Dermis microvascular lymphatic vessel endothelial cell (primary cell): Measurements from ENCODE around the gene BORCS6. TPM values are rescaled to one million over a fixed set of nuclear protein-coding genes. Genes with fewer than 3 reads are reported as not detected.
"Not testable (repeated sequence)": the region's sequence is repeated elsewhere in the genome, so short reads cannot be mapped to it uniquely, and the experiment has no call there.

Experiments
- DNase-seq, 2 donors: peaks; one replicate each; pipeline versions ENCODE4 v3.0.0 to v3.0.0-alpha.2; 2010; ENCODE audit warnings: low read depth in 2 of 2
- total RNA-seq: library from RNA; depleted of rRNA; stranded (reverse); fragments of >200 nt; gene quantifications from 2 replicates; pipeline ENCODE4 v1.2.1, GENCODE V29; 2014

Gene BORCS6
- total RNA-seq = 7.8 and 10.1 TPM in 2 replicates

DNA sequence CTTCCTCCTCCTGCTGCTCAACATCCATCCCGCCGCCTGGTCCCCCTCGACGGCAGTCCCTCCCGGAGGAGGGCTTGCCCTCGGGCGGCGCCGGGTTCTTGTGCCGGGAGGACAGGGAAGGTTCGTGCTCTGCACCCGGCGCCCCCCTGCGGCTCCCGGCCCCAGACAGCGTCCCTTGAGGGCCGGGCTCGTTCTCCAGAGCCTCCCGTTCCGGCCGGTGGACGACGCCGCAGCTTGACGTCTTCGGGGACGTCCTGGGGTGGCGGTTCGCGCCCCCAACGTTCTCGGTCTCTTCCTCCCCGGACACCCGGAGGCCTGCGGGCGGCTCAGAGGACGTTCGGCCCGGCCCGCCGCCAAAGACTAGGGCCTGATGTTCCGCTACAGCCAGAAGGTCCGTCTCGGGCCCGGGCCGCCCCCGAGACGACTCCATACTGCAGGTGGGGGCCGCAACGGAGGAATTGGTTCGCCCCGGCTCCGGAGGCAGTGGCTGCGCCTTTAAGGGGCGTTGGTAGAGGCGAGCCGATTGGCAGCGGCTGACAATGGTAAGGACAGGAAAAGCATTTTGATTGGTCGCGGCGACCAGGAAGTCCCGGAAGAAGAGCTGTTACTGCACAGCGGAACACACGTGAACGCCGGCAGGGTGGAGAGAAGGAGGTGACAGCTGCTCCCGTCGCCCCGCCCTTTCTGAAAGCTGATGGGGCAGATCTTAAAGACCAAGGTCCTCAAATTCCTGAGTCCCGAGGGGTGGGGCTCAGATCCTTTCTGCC is at the start of gene BORCS6:
Gene BORCS6 (minus strand): TSS at position 470 of the 767 bp plus-strand sequence. CDS start 40 bp downstream, at position 430.
- peak; percentile 92 to 99 for DNase-seq

DNA sequence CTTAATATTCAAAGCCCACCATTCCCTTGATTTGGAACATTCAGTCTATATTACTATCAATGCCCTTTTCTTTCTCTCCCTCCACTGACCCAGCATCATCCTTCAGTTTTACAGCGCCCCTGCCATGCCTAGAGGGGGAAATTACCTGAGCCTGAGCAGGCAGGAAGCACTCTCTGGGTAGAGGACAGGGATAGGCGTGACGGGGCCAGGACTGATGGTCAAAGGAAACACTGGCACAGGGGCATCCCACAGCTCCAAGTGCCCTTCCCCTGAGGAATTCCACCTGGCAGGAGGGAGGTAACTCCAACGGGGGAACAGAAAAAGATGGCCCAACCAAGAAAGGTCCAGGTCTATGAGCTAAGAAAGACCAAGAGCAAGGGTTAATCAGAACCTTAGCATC is 47.9 kb upstream of the BORCS6 start:
- no peak for DNase-seq

DNA sequence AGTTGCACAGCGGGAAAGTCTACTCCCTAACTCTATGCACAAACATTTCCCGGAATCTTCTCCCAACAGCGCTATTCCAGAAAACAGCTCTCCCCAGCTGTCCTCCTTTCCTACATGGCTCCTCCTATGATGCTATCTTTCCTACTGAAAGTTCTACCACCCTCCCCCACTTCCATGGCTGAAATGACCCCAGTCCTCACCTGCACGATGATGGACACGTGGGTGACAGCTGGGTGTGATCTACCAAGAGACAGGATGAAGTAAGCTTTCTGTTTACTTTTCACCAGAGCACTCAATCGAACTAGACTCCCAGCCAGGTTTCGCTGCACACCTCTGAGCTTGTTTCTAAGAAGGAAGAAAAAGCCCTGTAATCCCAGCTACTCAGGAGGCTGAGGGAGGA is 47.2 kb upstream of the BORCS6 start:
- DNase-seq = no peak

DNA sequence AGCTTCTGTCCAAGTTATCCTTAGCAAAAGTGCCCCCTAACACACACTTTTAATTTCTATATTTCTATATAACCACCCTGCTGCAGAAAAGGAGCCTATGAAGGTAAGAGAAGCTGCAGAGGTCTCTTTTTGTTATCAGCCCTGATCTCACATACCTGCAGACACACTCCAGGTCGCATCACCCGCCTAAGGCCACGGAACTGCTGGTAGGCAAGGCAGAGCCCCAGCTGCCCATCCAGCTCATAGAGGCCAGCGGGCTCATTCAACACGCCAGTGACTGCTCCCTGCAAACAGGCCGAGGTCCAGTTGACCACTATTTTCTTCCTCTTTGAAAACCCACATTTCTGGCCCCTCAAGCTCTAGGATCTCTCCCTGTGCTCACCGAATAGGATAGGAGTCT is 45.7 kb upstream of the BORCS6 start:
- DNase-seq = no peak

DNA sequence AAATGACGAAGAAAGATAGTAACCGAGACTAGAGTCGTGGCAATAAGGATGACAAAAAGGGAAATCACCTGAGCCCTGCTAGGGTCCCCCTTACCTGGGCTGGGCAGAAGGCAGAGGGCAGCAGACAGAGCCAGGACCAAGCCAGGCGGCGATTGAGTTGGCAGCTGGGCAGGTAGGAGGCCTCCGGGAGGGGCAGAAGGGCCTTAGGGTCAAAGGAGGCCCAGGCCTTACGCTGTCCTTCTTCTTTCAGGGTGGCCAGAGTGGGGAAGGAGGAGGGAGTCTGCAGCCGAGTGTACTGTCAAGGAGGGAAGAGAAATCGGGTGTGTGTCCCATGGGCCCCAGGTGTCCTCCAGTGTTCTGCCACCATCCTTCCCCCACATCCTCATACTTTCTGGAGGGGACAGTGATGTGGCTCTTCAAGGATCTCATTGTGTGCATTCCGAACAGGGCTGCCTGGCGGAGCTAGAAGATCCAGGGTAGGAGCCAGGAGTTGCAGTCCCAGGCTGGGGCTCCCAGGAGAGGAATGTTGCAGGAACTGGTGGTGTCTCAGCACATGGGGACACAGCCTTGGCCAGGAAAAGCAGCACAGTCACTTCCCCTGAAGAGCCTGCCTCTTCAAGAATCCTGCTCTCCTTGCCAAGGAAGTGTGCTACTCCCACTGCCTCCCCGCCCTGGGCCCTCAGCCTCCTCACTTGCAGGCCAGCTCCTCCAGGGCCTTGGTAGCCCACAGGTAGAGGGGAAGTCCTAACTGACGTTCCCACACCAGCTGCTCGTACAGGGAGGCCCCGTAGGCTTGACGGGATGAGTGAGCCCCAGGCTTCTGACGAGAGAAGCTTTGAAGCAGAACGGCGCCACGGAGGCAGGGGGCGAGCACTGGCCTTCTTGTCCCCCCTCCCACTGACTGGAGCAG is 44.6 kb upstream of the BORCS6 start:
- no peak for DNase-seq

DNA sequence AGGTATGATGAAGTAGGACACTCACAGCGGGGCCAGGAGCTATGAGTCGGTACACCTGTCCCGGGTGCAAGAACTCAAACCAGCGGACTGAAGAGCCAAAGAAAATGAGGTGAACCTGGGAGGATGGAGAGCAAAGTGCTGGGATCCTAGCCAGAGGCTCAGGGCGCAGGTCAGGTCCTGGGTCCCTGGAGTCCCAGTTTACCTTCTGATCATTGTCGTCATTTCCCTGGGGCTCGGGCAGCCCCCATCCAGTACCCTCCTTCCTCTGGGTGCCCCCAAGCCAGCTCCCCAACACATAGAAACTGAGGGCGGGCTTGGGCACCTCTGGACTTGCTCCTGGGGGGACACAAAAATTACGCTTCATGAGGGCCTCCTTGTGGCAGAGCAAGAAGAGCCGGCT is 41.7 kb upstream of the BORCS6 start:
- DNase-seq = no peak

DNA sequence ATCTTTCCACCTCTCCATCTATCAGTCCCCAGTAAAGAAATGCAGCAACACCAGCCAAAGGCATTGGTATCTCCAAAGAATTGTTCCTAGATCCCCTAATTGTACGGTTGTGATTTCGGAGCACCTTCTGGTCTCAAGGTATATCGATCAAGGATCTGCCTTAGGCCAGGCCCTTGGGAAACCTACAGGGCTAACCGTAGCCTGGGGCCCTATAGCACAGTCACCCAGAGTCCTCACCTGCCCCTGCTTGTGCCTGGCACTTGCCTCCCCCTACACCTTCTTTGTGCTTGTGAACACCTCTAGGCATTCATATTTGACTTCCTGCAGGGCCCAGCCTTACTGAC is 37.2 kb upstream of the BORCS6 start:
- no peak for DNase-seq

DNA sequence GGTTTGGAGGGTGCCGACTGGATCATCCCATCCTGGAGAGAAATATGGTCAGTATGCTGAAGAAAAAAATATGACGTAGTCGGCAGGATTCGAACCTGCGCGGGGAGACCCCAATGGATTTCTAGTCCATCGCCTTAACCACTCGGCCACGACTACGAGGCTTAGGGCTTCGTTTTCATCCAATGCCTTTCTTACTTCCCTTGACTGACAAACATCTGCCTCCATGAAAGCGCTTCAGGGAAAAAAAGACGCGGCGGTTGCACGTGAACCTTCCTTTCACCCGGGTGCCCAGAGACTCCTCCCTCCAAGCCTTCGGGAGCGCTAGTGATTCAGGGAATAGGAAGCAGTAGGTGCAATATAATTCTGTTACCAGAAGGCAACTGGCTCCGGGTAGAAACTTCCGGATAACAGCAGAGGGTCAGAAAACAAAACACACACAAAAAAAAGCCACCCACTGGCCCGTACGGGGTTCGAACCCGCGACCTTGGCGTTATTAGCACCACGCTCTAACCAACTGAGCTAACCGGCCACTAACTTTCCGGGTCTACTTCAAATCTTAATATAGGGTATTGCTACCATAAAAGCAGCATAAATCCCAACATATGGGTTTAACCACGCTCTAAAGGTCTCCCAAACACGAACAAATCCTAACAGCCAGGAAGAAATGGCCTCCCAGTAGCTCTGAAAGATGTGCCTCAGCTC is 36.7 kb upstream of the BORCS6 start:
- DNase-seq = peak; percentile 84 to 93

DNA sequence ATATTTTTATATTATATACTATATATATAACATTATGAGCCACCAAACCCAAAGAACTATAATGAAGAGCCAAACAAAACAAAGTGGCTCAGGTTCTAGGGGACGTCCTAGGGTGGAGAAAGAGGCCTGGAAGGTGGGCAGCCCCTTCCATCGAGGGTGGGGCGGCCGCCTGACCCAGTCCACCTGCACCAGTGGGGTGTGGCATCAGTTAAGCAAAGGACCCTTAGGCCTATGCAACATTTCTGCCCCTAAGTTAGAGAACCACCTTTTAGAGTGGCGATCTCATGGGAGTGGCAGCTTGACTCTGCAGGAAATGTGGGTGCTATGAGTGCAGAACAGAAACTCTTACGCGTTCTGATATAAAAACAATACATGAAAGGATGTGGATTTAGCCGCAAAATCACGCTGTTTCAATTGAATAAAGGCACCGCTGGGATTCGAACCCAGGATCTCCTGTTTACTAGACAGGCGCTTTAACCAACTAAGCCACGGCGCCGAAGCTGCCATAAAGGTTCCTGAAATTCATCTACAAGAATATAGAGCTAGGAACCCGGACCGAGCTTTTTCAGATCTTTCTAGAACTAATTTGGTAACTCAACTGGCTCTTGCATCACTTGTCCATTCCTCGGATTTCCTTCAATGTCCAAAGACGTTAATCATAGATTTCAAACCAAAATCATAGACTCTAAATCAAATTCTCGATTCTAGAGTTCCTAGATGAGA is 36.0 kb upstream of the BORCS6 start:
- DNase-seq = peak in 1 of 2 donors; percentile 67

DNA sequence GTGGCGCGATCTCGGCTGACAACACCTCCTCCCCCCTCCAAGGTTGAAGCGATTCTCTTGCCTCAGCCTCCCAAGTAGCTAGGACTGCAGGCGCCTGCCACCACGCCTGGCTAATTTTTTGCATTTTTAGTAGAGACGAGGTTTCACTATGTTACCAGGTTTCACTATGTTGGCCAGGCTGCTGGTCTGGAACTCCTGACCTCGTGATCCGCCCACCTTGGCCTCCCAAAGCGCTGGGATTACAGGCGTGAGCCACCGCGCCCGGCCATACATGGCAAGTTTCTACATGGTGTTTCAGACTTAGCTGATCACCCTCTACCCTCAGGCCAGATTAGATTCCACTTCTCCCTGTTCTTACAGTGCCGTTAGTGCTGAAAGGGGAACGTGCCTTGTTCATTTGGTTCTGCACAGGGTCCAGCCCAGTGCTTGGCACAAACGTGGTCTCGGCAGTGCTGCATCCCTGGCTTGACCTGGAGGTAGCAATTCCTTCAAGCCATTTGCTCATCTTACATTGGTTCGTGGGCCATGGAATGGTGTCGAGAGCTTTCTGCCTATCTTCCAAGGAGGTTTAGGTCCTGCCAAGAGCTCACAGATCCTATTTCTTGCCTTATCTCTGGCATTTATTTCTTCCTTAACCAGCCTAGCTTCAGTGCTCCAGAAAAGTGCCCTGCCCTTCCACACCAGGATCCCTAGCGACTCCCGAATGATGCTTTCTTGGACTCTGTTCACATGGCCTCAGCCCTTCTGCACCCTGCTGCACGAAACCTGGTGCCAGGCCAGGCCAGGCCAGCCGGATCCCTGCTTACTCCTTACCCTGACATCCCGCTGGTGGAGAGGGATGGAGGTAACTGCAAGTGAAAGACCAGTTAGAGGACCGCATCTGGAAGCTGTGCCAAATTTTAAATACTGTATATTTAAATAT is 35.2 kb upstream of the BORCS6 start:
- DNase-seq = no peak

DNA sequence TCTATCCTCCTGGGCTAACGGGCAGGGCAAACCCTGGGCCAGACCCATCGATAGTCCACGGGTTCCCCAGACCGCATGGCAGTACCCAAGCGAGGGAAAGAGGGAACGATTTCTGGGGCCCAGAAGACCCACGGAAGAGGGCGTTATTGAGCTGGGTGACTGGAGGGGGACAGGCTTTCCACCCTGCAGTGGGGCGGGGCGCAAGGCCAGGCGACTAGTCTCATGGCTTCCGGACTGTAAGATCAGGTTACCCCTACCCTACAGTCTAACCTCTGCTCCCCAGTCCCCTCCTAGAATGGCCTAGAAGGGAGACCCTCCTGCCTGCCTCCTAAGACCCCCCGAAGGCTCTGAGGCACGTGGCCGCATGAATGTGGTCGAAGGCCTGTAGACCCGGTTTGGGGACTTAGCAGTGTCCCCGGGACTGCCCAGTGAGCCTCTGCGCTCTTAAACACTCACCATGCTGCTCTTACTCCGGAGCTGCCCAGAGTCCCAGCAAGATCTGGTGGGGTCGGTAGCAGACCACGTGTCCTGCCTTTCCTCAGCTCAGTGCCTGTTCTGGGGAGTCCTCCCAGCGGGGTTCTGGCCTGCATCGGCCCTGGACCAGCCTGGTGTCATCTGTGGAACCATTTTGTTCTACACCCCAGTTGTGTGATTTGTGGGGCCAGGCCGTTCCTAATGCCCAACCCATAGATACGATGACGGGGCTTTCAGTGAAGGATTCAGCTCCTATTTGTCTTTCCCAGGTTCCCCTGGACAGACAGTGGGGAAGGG is 33.6 kb upstream of the BORCS6 start:
- DNase-seq = peak in 1 of 2 donors; percentile 50

DNA sequence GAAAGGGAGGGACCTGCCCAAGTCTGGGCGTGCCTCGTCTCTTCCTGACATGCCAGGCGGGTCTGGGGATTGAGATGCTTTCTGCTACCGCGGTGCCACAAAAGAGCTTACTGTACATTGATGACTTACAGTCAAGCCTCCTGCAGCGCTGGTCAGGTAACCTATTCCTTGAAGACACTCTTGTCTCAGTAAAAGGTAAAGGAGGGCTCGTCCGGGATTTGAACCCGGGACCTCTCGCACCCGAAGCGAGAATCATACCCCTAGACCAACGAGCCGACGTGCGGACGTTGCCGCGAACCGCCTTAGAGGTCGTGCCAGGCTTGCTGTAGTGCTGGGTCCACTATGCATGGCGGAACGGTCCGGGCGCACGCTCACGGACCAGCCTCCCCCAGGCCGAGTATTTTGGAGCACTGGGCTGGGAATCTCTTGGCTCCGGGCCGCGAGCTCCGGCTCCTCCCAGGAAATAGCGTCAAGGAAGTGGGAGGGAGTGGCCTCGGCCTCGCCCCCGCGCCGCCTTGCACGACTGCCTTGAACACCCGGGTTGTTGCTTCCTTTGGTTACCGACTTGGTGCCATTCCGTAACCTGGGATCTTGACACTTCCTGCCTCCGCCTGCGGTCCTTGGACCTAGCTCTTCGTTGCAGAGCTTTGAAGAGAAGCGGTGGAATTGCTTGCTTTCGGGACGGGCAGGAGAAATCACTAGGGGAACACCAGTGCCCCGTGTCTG is 32.8 kb upstream of the BORCS6 start:
- peak; percentile 81 to 91 for DNase-seq

DNA sequence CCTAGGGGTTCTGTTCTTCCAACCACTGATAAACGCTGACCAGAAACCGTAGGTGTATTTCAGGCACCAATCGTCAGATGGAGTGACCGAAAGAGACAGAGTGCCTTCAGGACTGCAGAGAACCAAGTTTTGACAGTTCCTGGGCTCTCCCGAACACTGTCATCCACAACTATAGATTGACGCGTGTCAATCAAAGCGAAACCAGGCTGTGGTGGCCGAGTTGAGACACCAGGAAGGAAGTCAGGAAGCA is 32.3 kb upstream of the BORCS6 start:
- DNase-seq = no peak

DNA sequence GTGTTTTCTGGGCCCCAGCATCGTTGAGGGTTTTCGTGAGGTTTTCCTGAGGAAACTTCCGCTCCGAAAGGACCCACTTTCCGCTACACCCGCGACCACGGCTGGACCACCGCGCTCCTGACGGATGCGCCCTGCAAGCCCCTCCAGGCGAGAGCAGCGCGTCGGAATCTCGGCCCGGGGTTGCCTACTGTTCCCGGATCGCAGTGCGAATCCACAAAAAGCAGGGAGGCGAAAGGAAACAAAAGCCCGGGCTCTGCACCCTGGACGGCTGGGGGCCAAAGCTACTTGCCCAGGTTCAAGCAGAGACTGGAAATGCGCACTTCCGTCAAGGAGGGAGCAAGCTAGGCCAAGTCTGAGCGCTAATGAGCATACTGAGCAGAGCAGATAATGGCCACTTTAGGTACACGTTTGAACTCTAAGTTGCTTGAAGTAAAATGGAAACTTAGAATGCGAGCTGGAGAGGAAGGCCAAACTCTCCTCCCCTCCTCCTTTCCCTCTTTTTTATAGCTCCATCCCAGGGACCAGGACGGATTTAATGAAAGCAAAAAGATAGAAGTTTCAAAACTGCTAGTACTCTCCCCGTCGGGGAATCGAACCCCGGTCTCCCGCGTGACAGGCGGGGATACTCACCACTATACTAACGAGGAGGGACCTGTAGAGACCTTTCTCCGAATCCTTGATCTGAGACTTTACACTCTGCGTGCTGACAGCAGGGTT is 31.8 kb upstream of the BORCS6 start:
- peak; percentile 83 to 89 for DNase-seq

DNA sequence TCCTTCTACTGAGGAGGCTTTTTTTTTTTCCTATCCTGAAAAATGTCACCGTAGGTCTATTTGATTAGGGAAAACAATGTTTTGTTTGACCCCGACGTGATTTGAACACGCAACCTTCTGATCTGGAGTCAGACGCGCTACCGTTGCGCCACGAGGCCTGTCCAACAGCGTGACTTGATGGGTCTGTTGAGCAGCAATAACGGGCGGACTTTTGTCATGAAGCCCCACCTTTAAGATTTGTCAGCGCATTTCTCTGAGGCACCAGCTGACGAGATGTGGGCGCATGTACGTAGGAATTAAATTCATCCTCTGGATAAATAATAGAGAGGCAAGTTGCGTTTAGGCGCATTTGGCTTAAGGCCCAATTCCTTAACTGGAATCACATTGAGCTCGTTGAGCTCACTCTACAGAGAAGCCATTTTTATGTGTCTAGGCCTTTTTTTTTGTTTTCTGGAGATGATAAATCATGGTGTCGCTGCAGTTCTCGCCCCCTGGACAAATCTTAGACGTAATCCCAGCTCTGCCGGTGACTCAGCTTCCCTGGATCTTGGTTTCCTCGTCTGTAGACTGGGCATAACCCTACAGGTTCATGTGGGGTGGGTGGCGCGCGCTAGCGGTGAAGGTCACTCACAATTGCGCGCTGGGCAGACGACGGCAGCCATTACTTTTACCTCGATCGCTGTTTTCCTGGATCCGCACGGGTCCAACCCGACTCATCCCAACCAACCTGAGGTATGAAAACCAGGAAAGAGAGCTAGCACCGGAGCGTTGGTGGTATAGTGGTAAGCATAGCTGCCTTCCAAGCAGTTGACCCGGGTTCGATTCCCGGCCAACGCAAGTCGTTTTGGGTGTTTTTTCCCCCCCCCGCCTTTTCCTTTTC is 31.0 kb upstream of the BORCS6 start:
- peak; percentile 90 to 92 for DNase-seq

DNA sequence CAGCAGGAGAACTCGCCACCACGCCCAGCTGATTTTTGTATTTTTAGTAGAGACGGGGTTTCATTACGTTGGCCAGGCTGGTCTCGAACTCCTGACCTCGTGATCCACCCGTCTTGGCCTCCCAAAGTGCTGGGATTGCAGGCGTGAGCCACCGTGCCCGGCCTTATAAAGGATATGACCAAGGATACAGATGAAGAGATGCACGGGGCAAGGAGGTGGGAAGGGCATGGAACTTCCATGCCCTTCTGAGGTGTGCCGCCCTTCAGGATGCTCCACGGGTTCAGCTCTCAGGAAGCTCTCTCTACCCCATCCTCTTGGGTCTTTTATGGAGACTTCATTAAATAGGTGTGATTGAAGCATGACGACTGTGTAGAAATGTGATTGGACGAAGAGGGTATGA is 24.0 kb upstream of the BORCS6 start:
- DNase-seq = not testable (repeated sequence)
